ENCODE measurements around the gene SMO. TPM values are rescaled to one million over a fixed set of nuclear protein-coding genes. Genes with fewer than 3 reads are reported as not detected.
A peak's percentile ranks its signal among the peaks of the same experiment; 100 is the strongest.

The SMO gene
- total RNA-seq, 2 donors from 2014 or later = 75.5 to 76.2 TPM

GRCh38 chr7:129144834-129145668 is 43.4 kb upstream of the SMO start:
- peaks cover 40% of the 10 kb centered on the region for H3K27me3 Mint-ChIP-seq (ENCODE audit: insufficient read depth)
- H3K27me3 ChIP-seq (ENCODE audit: control insufficient read depth, insufficient read depth, low read length, poor library complexity, severe bottlenecking) = peaks cover 30% of the 10 kb centered on the region
- H3K9me3 Mint-ChIP-seq = no peaks in the 10 kb centered on the region
- no peaks in the 10 kb centered on the region for H3K36me3 ChIP-seq (ENCODE audit: control insufficient read depth, insufficient read depth, low read length)
- no peak overlapping the region for H3K27ac Mint-ChIP-seq
- peaks cover 14% of the 10 kb centered on the region for H3K4me1 Mint-ChIP-seq
- H3K4me3 ChIP-seq (ENCODE audit: low read length) = peak overlapping the region; percentile 82
- peak; percentile 62 for DNase-seq
- WGBS, 2 experiments (ENCODE audit: insufficient coverage in 1 of 2, insufficient read length in 1 of 2) = 0 to 9% methylated on average over 10 to 58 of the region's 58 CpGs
- H3K27ac ChIP-seq (ENCODE audit: low read depth, low read length) = no peak overlapping the region
- TF ChIP-seq, protein P1, sequence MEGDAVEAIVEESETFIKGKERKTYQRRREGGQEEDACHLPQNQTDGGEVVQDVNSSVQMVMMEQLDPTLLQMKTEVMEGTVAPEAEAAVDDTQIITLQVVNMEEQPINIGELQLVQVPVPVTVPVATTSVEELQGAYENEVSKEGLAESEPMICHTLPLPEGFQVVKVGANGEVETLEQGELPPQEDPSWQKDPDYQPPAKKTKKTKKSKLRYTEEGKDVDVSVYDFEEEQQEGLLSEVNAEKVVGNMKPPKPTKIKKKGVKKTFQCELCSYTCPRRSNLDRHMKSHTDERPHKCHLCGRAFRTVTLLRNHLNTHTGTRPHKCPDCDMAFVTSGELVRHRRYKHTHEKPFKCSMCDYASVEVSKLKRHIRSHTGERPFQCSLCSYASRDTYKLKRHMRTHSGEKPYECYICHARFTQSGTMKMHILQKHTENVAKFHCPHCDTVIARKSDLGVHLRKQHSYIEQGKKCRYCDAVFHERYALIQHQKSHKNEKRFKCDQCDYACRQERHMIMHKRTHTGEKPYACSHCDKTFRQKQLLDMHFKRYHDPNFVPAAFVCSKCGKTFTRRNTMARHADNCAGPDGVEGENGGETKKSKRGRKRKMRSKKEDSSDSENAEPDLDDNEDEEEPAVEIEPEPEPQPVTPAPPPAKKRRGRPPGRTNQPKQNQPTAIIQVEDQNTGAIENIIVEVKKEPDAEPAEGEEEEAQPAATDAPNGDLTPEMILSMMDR (conservative IDR thresholded peaks at IDR 0.05) = peak; percentile 64
- no peak overlapping the region for H3K9ac ChIP-seq (ENCODE audit: extremely low read depth, low read length, poor library complexity, severe bottlenecking)
- H3K9me3 ChIP-seq (ENCODE audit: control insufficient read depth, low read length) = no peaks in the 10 kb centered on the region
- H3K36me3 Mint-ChIP-seq (ENCODE audit: low read depth) = peaks cover 6% of the 10 kb centered on the region
- H3K4me3 Mint-ChIP-seq = peak overlapping the region; percentile 69
- H3K4me1 ChIP-seq (ENCODE audit: control insufficient read depth, insufficient read depth, low read length) = no peaks in the 10 kb centered on the region

DNA sequence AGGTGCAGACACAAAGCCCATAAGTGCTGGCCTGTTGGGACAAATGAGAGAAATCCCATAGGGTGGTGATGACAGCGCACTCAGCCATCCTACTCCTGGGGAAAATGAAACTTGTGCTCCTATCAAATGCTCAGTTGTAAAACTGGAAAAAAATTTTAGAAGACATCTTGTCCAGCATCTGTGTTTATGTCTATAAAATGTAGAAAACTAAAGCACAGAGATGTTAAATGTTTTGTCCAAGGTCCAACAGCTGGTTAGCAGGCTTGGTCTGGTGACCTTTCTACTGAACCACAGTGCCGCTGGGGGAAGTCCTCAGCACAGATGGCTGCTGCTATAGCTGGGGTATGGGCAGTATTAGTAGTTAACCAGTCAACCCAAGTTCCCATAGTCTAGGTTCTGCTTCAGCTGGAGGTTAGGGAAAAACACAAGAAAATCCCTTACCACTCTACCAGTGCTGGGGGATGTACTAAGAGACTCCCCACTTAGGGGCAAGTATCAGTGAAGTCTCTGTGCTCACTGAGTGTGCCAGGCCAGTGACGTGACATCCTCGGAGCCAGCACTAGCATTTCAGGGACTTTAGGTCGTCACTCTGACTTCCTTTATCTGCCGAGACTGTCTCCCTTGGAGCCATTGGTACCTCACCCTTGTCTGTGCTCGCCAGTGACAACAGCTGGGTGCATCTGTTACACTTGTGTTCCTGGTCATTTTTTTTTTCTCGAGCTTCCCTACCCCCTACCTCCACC is 42.0 kb upstream of the SMO start:
- Histone ChIP-seq H3K4me3 (ENCODE audit: low read length) (no peak overlapping the region), H3K36me3 (ENCODE audit: control insufficient read depth, insufficient read depth, low read length) (no peaks in the 10 kb centered on the region), H3K9me3 (ENCODE audit: control insufficient read depth, low read length) (no peaks in the 10 kb centered on the region), H3K27ac (ENCODE audit: low read depth, low read length) (no peak overlapping the region), H3K9ac (ENCODE audit: extremely low read depth, low read length, poor library complexity, severe bottlenecking) (no peak overlapping the region), H3K27me3 (ENCODE audit: control insufficient read depth, insufficient read depth, low read length, poor library complexity, severe bottlenecking) (peaks cover 30% of the 10 kb centered on the region), H3K4me1 (ENCODE audit: control insufficient read depth, insufficient read depth, low read length) (peaks cover 4% of the 10 kb centered on the region)
- Mint-ChIP-seq H3K9me3 (no peaks in the 10 kb centered on the region), H3K27ac (no peak overlapping the region), H3K36me3 (ENCODE audit: low read depth) (peaks cover 6% of the 10 kb centered on the region), H3K27me3 (ENCODE audit: insufficient read depth) (peaks cover 38% of the 10 kb centered on the region), H3K4me3 (peak overlapping the region; percentile 69), H3K4me1 (peaks cover 20% of the 10 kb centered on the region)
- TF ChIP-seq, protein P1 (conservative IDR thresholded peaks at IDR 0.05) = no peak
- WGBS, 2 experiments (ENCODE audit: insufficient coverage in 1 of 2, insufficient read length in 1 of 2) = 80 to 90% methylated on average over 8 of the region's 8 CpGs
- DNase-seq = no peak

GRCh38 chr7:129147731-129148130 is 40.7 kb upstream of the SMO start:
- Mint-ChIP-seq H3K27me3 (ENCODE audit: insufficient read depth) (peaks cover 30% of the 10 kb centered on the region), H3K9me3 (no peaks in the 10 kb centered on the region), H3K4me3 (no peak overlapping the region), H3K27ac (no peak overlapping the region), H3K36me3 (ENCODE audit: low read depth) (peaks cover 6% of the 10 kb centered on the region), H3K4me1 (peaks cover 20% of the 10 kb centered on the region)
- H3K27ac ChIP-seq (ENCODE audit: low read depth, low read length) = no peak overlapping the region
- no peaks in the 10 kb centered on the region for H3K9me3 ChIP-seq (ENCODE audit: control insufficient read depth, low read length)
- H3K4me1 ChIP-seq (ENCODE audit: control insufficient read depth, insufficient read depth, low read length) = peaks cover 4% of the 10 kb centered on the region
- H3K27me3 ChIP-seq (ENCODE audit: control insufficient read depth, insufficient read depth, low read length, poor library complexity, severe bottlenecking) = peaks cover 23% of the 10 kb centered on the region
- DNase-seq = no peak
- WGBS, 2 experiments (ENCODE audit: insufficient coverage in 1 of 2, insufficient read length in 1 of 2) = 88 to 94% methylated on average over 1 to 3 of the region's 3 CpGs
- H3K36me3 ChIP-seq (ENCODE audit: control insufficient read depth, insufficient read depth, low read length) = no peaks in the 10 kb centered on the region
- TF ChIP-seq, protein P1 (conservative IDR thresholded peaks at IDR 0.05) = no peak
- no peak overlapping the region for H3K4me3 ChIP-seq (ENCODE audit: low read length)
- no peak overlapping the region for H3K9ac ChIP-seq (ENCODE audit: extremely low read depth, low read length, poor library complexity, severe bottlenecking)

Data from endodermal cell (in vitro differentiated cells).